PC-9 (cell line): ENCODE data around the gene MMP17.
"Not testable (repeated sequence)": the region's sequence is repeated elsewhere in the genome, so short reads cannot be mapped to it uniquely, and the experiment has no call there.

Experiments
- EZH2 ChIP-seq: fragments of 200-600 bp; sonication (generic); IDR thresholded peaks from 2 replicates; pipeline ENCODE4 v1.8.0; 2017; ENCODE audit warnings: antibody characterized with exemption, low read depth
- TF ChIP-seq, protein P1 (sequence below): fragments of 200-600 bp; sonication (generic); conservative IDR thresholded peaks from 2 replicates; pipeline ENCODE4 v1.6.1; 2017; ENCODE audit warnings: mixed run types, antibody characterized with exemption, mild to moderate bottlenecking, moderate library complexity

DNA sequence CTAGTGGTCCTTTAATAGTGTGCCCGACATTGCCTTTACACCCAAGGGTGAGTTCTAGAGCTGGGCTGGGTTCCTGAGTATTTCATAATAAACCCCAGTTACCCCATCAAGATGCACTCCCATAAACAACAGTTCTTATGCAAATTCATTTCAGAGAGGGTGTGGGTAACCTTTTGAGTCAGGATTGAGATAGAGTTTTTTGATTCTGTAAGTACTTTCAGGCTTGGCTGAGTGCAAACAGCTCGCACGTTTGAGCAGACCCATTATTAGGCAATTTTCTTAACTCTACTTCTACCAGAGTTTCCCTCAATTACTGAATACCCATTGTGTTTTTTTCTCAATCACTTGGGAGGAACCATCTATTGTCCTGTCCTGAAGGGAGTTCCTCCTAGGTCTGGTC lies 50.2 kb downstream of the MMP17 start:
- TF ChIP-seq, protein P1, sequence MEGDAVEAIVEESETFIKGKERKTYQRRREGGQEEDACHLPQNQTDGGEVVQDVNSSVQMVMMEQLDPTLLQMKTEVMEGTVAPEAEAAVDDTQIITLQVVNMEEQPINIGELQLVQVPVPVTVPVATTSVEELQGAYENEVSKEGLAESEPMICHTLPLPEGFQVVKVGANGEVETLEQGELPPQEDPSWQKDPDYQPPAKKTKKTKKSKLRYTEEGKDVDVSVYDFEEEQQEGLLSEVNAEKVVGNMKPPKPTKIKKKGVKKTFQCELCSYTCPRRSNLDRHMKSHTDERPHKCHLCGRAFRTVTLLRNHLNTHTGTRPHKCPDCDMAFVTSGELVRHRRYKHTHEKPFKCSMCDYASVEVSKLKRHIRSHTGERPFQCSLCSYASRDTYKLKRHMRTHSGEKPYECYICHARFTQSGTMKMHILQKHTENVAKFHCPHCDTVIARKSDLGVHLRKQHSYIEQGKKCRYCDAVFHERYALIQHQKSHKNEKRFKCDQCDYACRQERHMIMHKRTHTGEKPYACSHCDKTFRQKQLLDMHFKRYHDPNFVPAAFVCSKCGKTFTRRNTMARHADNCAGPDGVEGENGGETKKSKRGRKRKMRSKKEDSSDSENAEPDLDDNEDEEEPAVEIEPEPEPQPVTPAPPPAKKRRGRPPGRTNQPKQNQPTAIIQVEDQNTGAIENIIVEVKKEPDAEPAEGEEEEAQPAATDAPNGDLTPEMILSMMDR = not testable (repeated sequence)
- TF ChIP-seq EZH2 = not testable (repeated sequence)
